GM18858 (cell line): Measurements from ENCODE around the gene GSTM5.
"Not testable (repeated sequence)": the region's sequence is repeated elsewhere in the genome, so short reads cannot be mapped to it uniquely, and the experiment has no call there.

Experiments
- ATAC-seq: cut with Tn5 transposase; IDR thresholded peaks from one replicate; pipeline ENCODE4 v1.9.1; 2021; ENCODE audit not compliant: unreplicated experiment

Gene GSTM5

GRCh38 chr1:109760581-109761226 is 48.7 kb downstream of the GSTM5 start:
- ATAC-seq, result no peak

DNA sequence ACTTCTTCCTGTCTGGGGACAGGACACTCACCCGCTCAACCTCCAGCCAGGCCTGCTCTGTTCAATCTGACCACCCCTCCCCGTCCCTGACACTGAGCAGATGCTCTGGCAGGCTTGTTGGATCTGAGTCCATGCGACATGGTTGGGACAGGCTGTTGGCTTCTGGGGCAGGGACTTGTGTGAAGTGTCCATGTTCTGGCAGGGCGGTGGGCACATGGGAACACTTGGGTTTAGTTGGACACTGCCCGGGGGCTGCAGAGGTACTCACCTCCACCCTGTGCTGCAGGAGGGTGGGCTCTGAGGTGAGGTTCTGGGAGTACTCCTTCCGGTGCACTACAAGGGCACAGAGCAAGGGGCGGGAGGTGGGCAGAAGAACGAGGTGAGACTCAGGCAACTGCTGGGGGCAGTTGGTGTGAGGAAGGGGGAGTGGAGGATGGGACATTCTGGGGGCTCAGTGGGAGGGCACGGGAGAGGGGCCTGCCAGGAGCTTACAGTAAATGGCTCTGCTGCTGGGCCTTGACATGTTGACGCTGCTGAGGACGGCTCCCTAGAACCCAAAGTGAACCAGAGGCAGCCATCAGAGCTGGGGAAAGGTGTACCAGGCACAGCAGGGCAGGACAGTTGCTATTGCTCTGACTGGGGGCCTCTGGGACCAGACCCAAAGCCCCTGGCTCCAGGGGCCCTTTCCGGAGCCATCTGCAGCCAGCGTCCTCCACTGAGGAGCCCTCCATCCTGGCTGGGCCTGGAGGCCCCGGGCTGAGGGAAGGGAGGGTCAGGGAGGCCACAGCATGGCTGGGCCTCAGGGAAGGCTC is 49.4 kb downstream of the GSTM5 start:
- no peak for ATAC-seq

- ATAC-seq, result no peak
Observed at GRCh38 chr1:109762039-109762585, 50.1 kb downstream of the GSTM5 start.

DNA sequence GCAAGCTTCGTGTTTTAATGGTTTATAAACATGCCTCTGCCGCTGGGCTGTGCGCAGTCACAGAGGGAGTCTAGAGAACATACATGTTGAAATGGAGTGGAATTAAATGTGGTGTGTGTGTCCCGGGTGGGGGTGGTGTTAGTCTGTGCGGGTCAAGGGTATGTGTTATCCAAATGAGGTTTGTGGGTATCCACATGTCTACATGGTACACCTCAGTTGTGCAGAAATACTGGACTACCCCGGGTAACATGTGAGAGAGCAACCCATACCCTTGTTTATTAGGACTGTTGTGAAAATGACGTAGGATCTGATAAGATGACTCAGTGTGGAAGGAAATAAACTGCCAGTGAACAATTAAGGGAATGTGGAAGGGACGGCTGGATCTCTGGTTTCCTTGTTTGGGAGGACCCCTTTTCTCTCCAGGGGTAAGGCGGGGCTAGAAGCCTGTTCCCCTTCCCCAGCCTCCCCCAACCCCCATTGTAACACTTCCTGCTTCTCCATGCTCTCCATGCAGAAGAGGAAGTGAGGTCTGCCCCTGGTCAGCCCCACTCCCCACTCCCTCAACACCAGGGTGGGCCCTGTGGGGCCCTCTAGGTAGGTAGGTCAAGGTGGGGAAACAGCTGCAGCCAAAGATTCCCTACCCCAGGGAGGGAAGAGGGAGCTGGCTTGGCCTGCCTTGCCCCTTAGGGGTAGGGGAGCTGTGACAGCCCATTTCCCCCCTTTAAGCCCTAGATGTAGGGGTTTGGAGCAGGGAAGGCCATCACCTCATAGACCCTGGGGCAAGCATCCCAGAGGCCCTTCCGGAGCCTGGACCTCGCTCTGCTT is 51.0 kb downstream of the GSTM5 start:
- ATAC-seq, result no peak

GRCh38 chr1:109763646-109764415 is 51.8 kb downstream of the GSTM5 start, which contains the start of gene EPS8L3:
TSS of gene EPS8L3 (minus strand) at chr1:109763923. CDS start at chr1:109761749, 2,174 bp downstream.
- ATAC-seq, result no peak

DNA sequence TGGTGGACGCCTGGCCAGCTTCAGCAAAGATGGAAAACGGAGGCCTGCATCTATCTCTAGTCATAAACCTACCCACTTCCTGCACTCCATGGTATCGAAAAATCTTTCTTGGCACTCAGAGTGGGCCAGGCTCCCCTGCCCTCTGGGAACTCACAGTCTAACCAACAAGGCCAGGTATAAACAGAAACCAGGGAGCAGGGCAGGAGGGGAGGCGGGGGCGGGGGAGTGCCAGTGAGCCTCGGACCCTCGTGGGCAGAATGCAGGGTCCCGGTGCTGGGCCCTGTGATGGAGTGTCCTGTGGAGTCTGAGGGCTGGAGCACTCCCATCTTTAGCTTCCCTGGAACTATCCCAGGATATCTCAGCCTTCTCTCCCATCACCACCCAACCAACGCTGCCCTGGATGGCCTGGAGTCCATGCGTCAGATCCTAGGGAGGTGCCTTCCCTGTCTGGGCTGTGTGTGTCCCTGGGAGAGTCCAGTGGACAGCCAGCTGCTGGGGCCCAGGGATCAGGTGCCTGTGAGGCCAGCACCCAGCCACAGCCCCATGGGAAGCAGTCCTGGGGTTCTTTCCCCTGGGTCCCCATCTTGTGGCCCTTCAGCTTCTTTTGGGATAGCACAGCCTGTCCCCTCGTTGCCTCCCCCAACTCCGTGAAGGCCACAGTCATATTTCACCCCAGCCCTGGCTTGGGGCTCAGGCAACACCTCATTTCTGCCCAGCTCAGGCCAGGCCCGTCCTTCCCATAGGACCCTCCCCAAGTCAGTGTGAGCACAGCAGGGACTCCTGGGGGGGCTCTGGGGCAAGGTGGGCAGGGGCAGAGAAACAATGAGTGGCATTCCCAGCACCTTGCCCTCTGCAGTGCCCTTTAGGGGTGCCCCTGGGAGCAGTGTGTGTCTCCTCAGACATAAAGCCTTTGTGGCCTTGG is 52.8 kb downstream of the GSTM5 start:
- ATAC-seq, result no peak

- no peak for ATAC-seq
Observed at GRCh38 chr1:109765483-109765815, 53.4 kb downstream of the GSTM5 start.

GRCh38 chr1:109765896-109766615 is 54.0 kb downstream of the GSTM5 start:
- ATAC-seq, result no peak

DNA sequence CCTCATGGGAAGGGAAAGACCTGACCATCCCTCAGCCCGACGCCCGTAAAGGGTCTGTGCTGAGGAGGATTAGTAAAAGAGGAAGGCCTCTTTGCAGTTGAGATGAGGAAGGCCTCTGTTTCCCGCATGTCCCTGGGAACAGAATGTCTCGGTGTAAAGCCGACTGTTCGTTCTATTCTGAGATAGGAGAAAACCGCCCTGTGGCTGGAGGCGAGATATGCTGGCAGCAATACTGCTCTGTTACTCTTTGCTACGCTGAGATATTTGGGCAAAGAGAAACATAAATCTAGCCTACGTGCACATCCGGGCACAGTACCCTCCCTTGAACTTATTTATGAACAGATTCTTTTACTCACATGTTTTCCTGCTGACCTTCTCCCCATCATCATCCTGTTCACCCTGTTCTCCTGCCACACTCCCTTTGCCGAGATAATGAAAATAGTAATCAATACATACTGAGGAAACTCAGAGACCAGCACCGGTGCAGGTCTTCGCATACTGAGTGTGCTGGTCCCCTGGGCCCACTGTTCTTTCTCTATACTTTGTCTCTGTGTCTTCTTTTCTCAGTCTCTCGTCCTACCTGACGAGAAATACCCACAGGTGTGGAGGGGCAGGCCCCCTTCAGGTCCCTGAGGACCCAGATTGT is 55.1 kb downstream of the GSTM5 start:
- ATAC-seq, result not testable (repeated sequence)
